C4-2B (cell line): ENCODE data around the gene TGFBR2.

Experiments
- CTCF ChIP-seq: fragments of 450-650 bp; conservative IDR thresholded peaks from 2 replicates; pipeline ENCODE4 v1.5.1; 2017; ENCODE audit warnings: mild to moderate bottlenecking
- ZFX ChIP-seq: fragments of 450-650 bp; IDR thresholded peaks from 2 replicates; pipeline ENCODE4 v1.6.1; 2017

GRCh38 chr3:30602946-30603345 lies 3.5 kb upstream of the TGFBR2 start:
- TF ChIP-seq CTCF (no peak), ZFX (no peak)
